Nephron (organoid): ENCODE measurements around the gene FBXL16.

Experiments
- H3K27ac Mint-ChIP-seq, 3 experiments: 2 replicates each; pipeline ENCODE4 v1.8.0; 2020; ENCODE audit warnings: mixed read lengths in 3 of 3, mild to moderate bottlenecking in 2 of 3, moderate library complexity in 1 of 3
- H3K27me3 Mint-ChIP-seq: 2 replicates; pipeline ENCODE4 v1.8.0; 2021; ENCODE audit warnings: low read depth, mild to moderate bottlenecking, moderate library complexity, mixed read lengths
- H3K36me3 Mint-ChIP-seq: 2 replicates; pipeline ENCODE4 v1.8.0; 2020; ENCODE audit warnings: low read depth, mixed read lengths
- H3K4me1 Mint-ChIP-seq: 2 replicates; pipeline ENCODE4 v1.8.0; 2020; ENCODE audit warnings: mixed read lengths
- H3K4me3 Mint-ChIP-seq, 3 experiments: 2 replicates each; pipeline ENCODE4 v1.8.0; 2020; ENCODE audit warnings: mild to moderate bottlenecking in 3 of 3, mixed read lengths in 3 of 3, moderate library complexity in 2 of 3
- H3K9me3 Mint-ChIP-seq: 2 replicates; pipeline ENCODE4 v1.8.0; 2020; ENCODE audit warnings: mixed read lengths
- TF ChIP-seq, protein P1 (sequence below), 3 experiments: fragments of 200-600 bp; sonication (generic); IDR thresholded peaks; one replicate each; pipeline ENCODE4 v1.5.0; 2021; ENCODE audit warnings: antibody characterized with exemption in 3 of 3; ENCODE audit not compliant: unreplicated experiment in 3 of 3

FBXL16 gene

DNA sequence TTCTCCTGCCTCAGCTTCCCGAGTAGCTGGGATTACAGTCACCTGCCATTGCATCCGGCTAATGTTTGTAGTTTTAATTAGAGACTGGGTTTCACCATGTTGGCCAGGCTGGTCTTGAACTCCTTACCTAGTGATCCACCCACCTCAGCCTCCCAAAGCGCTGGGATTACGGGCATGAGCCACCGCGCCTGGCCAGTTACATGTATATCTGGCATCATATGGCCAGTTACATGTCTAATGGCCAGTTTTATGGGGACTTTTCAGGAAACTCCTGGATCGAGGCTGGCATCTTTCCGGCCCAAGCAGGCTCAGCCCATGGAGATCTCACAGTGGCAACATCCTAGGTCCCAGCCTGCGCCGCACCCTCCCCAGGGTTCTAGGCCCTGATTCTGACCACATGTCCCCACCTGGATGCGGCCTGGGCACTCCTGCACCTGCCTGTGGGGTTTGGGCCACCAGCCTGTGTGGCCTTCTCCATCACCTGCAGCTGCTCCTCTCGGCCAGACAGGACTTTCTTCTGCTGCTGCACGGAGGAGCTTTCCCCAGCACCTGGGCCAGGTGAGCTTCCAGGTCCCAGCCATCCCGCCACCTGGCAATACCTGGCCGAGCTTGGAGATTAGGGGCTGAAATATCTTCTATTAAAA lies 36.5 kb upstream of the FBXL16 start:
- Mint-ChIP-seq H3K4me3 (peak overlapping the region; percentile 67 to 88 (median 83)), H3K27ac (no peak overlapping the region), H3K4me1 (no peaks in the 10 kb centered on the region), H3K9me3 (no peaks in the 10 kb centered on the region), H3K27me3 (no peaks in the 10 kb centered on the region), H3K36me3 (peaks cover 4% of the 10 kb centered on the region)
- TF ChIP-seq, protein P1, sequence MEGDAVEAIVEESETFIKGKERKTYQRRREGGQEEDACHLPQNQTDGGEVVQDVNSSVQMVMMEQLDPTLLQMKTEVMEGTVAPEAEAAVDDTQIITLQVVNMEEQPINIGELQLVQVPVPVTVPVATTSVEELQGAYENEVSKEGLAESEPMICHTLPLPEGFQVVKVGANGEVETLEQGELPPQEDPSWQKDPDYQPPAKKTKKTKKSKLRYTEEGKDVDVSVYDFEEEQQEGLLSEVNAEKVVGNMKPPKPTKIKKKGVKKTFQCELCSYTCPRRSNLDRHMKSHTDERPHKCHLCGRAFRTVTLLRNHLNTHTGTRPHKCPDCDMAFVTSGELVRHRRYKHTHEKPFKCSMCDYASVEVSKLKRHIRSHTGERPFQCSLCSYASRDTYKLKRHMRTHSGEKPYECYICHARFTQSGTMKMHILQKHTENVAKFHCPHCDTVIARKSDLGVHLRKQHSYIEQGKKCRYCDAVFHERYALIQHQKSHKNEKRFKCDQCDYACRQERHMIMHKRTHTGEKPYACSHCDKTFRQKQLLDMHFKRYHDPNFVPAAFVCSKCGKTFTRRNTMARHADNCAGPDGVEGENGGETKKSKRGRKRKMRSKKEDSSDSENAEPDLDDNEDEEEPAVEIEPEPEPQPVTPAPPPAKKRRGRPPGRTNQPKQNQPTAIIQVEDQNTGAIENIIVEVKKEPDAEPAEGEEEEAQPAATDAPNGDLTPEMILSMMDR (IDR thresholded peaks at IDR 0.05; ENCODE audit: unreplicated experiment in 3 of 3) = no peak

DNA sequence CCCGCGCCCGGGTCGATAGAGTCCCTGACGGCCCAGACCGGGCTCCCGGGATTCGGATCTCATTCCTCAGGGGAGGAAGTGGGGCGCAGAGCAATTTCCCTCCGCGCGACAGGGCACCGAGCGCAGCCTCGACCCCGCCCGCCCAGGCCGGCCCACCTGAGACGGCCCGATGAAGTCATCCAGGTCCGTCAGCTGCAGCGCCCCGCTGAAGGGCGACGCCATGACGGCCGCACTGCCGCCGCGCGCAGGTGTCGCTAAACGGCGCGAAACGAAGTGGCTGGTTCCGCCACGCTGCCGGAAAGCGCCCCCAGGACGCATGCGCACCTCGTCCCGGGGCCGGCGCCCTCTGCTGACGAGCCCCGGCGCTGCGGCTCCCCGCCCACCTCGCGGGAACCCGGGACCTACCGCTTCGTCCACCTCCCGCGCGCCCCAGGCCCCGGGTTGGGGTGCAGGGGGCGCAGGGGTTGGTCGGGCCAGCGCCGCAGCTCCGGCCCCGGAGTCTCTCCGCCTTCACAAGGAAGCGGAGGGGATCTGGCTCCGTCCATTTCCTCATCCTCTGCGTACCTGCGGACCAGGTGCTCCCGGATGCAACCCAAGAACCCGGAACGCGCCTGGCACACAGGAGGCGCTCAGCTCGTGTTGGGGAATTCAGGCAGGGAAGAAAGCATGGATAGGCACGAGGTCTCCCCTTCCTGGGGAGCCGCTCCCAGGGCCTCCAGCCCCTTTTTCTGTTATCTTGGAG lies 35.3 kb upstream of the FBXL16 start, which contains the start of gene CIAO3:
TSS of gene CIAO3 (minus strand) at position 234 of the 742 bp plus-strand sequence. CDS start at position 222, 12 bp downstream.
- TF ChIP-seq, protein P1 (IDR thresholded peaks at IDR 0.05; ENCODE audit: unreplicated experiment in 3 of 3) = peak; percentile 92 to 99 (median 94)
- H3K4me3 Mint-ChIP-seq = peak within 1 kb of the TSS; percentile 83 to 88 (median 85)
- no peaks in the 10 kb centered on the region for H3K9me3 Mint-ChIP-seq
- H3K27ac Mint-ChIP-seq = peak within 1 kb of the TSS in 1 of 3 experiments; percentile 71
- no peaks in the 10 kb centered on the region for H3K27me3 Mint-ChIP-seq
- no peaks in the 10 kb centered on the region for H3K4me1 Mint-ChIP-seq
- peaks cover 4% of the 10 kb centered on the region for H3K36me3 Mint-ChIP-seq

DNA sequence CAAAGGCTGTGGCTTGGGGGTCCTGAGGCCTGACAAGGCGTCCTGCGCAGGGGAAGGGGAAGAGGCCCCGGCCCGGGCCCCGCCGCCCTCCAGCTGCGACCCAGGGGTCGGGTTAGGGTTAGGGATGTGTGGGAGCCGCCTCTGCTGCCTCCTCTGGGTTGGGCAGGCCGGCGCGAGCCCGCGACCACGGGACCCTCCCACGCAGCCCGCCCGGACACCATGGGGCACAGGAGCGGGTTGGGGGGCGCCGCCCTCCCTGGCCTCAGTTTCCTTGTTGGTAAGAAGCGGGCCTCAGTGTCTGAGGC lies 34.8 kb upstream of the FBXL16 start:
- Mint-ChIP-seq H3K36me3 (peaks cover 10% of the 10 kb centered on the region), H3K27me3 (no peaks in the 10 kb centered on the region), H3K4me1 (no peaks in the 10 kb centered on the region), H3K9me3 (no peaks in the 10 kb centered on the region), H3K27ac (no peak overlapping the region), H3K4me3 (peak overlapping the region; percentile 78 to 83 (median 81))
- TF ChIP-seq, protein P1 (IDR thresholded peaks at IDR 0.05; ENCODE audit: unreplicated experiment in 3 of 3) = no peak

DNA sequence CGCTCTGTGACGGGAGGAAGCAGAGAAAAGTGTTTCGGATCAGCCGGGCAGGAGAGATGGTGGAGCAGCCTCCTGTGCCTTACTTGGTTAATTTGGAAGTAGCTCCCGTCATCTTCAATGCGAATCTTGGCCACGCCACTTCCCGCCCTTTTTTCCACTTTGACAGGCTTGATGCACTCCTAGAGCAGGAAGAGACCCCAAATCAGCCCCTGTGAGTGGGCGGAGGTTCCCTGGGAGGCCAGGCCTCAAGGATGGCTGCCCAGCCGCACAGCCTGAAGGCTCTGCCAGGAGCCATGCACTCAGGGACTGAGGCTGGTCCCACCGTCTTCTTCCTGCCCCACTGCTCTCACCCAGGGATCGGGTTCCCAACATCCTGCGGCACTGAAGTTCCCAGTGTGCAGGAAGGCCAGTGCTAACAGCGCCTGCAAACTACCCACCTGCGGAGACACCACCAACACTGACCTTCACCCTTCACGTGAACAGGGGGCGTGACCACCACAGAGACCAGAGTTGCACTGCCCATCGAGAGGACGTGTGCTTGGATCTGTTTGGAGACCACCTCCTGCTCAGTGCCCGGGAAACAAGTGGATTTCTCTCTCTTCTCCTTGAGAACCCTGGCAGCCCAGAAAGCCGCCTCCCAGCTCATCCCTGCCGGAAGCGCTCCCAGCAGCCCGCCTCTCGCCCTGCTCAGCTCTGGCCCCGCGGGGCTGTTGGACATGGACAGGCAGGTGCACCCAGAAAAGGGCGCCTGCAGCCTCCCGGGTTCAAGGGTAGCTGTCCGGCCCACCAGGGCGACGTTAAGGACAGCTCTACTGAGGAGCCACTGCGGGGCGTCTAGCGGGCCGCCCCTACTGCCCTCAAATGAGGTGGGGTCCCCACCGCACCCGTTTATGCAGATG lies 34.2 kb upstream of the FBXL16 start:
- H3K27me3 Mint-ChIP-seq = no peaks in the 10 kb centered on the region
- H3K4me1 Mint-ChIP-seq = no peaks in the 10 kb centered on the region
- no peaks in the 10 kb centered on the region for H3K9me3 Mint-ChIP-seq
- no peak overlapping the region for H3K27ac Mint-ChIP-seq
- H3K4me3 Mint-ChIP-seq = peak overlapping the region; percentile 78 to 83 (median 81)
- peaks cover 13% of the 10 kb centered on the region for H3K36me3 Mint-ChIP-seq
- TF ChIP-seq, protein P1 (IDR thresholded peaks at IDR 0.05; ENCODE audit: unreplicated experiment in 3 of 3) = no peak

DNA sequence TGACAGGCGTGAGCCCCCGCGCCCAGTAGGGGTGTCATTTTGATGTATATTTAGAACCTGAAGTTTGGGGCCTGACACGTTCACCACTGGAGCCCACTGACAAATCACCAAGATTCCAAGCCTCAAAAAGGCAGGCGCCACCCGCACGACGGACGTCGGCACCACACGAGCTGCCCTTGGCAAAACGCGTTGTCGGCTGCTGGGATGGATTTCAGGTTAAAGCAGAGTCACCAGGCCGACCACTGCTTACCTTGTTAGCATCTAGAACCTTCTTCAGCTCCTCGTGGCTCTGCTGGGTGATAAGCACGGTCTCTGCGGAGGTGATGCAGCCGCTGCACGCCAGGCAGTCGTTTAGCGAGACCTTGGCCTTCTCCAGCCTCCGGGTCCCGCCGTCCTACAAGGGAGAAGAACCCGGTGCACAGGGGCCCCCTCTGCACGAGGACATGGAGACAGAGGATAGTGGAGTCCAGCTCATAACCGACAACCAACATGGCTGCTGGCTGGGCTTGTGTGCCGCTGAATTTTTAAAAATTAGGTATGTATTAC lies 31.4 kb upstream of the FBXL16 start:
- Mint-ChIP-seq H3K36me3 (peaks cover 18% of the 10 kb centered on the region), H3K4me1 (no peaks in the 10 kb centered on the region), H3K27me3 (no peaks in the 10 kb centered on the region), H3K27ac (no peak overlapping the region), H3K9me3 (no peaks in the 10 kb centered on the region), H3K4me3 (peak overlapping the region in 1 of 3 experiments; percentile 73)
- TF ChIP-seq, protein P1 (IDR thresholded peaks at IDR 0.05; ENCODE audit: unreplicated experiment in 3 of 3) = no peak
